ENCODE results near the gene CCDC93. TPM values are rescaled to one million over a fixed set of nuclear protein-coding genes. Genes with fewer than 3 reads are reported as not detected.

The CCDC93 gene
- total and polyA plus RNA-seq, 2 of the 4 experiments (the other 2 are of a cell fraction): 8.1 to 17.2 TPM

- ChIA-PET CTCF (interaction anchor here (0.6 to 4.5 kb wide), 3 partner anchors 13 to 1672 kb away, joined by 3 to 25 read pairs (median 3); no protein-coding TSS in a partner anchor), POLR2A (ENCODE audit: unreplicated experiment) (no interaction called here)
- Histone ChIP-seq H3K56ac (ENCODE audit: extremely low read depth, insufficient read depth, low read length) (no peak overlapping the region), H3K27ac (ENCODE audit: insufficient read depth, low read length) (no peak overlapping the region), H3K4me3 (ENCODE audit: insufficient read depth, low read depth, low read length) (no peak overlapping the region), H3K4ac (ENCODE audit: low read depth, low read length) (no peak overlapping the region), H4K5ac (ENCODE audit: low read depth, low read length) (no peak overlapping the region), H3K4me2 (ENCODE audit: low read depth, low read length) (no peak overlapping the region), H3K27me3 (ENCODE audit: control insufficient read depth, insufficient read depth, low read length) (no peaks in the 10 kb centered on the region), H2AK9ac (replicated peaks; ENCODE audit: low read depth, low read length, poor library complexity) (no peak overlapping the region), H3K9me1 (ENCODE audit: insufficient read depth, low read length) (no peaks in the 10 kb centered on the region), H4K91ac (ENCODE audit: insufficient read depth, low read depth, low read length) (no peak overlapping the region), H2BK5ac (ENCODE audit: low read depth, low read length, poor library complexity, severe bottlenecking) (no peak overlapping the region), H3K4me1 (ENCODE audit: control insufficient read depth, insufficient read depth, low read length) (0 out of 2 replicates have a peak, but pooled peaks cover 3% of the 10 kb centered on the region), H3K36me3 (ENCODE audit: control insufficient read depth, insufficient read depth, low read length) (peaks cover 21% of the 10 kb centered on the region), H4K8ac (ENCODE audit: low read depth in 2 of 2, low read length in 2 of 2) (no peak overlapping the region), H2AK5ac (ENCODE audit: low read depth, low read length) (no peak overlapping the region), H3K18ac (ENCODE audit: low read depth, low read length) (no peak overlapping the region), H3K14ac (replicated peaks; ENCODE audit: low read depth, low read length) (no peak overlapping the region), H2AFZ (replicated peaks; ENCODE audit: low read length, poor library complexity) (no peak overlapping the region), H4K20me1 (ENCODE audit: insufficient read depth, low read length) (no peaks in the 10 kb centered on the region), H2BK120ac (ENCODE audit: low read depth, low read length) (no peak overlapping the region), H3K9ac (ENCODE audit: low read depth, low read length) (no peak overlapping the region), H2BK20ac (ENCODE audit: low read depth, low read length) (no peak overlapping the region), H2BK15ac (ENCODE audit: low read depth, low read length) (no peak overlapping the region), H3K23ac (ENCODE audit: low read depth, low read length) (no peak overlapping the region), H3K9me3 (ENCODE audit: control insufficient read depth, insufficient read depth, low read length) (no peaks in the 10 kb centered on the region), H3K79me1 (ENCODE audit: low read depth in 1 of 2, low read length in 2 of 2) (peaks cover 3 to 5% of the 10 kb centered on the region in 2 experiments; a peak in 2 of 4 replicates)
- peak; percentile 46; the same call in 1 of the 2 replicates for TF ChIP-seq MAFK (IDR thresholded peaks at IDR 0.05; ENCODE audit: low read depth, low read length)
- TF ChIP-seq FOS (IDR thresholded peaks at IDR 0.05; ENCODE audit: low read depth, low read length): no peak
- no peak for DNase-seq
- no TSS peak for BruUV-seq (replicated peaks)
- dilution Hi-C loops (cut with HindIII; ENCODE audit: low sequenced_read_pairs, unreplicated experiment) (no loop called here), intact Hi-C loops (cut with micrococcal nuclease) (no loop called here), in situ Hi-C loops (cut with MboI; ENCODE audit: low sequenced_read_pairs) (no loop called here)
- ATAC-seq (ENCODE audit: low read depth): no peak
- no CpG with 5 or more reads among the region's 1 CpG for WGBS, 2 experiments (ENCODE audit: extremely low coverage in 2 of 2, insufficient read length in 1 of 2)
Observed at GRCh38 chr2:117989854-117990438, 23.9 kb downstream of the CCDC93 start.

Measured in IMR-90 (cell line).